Coronary artery (tissue), 2 donors: ENCODE data around the gene EN1.

Experiments
- DNase-seq: peaks from one replicate; pipeline ENCODE4 v3.0.0-alpha.2; 2017; ENCODE audit warnings: low spot score
- H3K27ac ChIP-seq, 2 donors: fragments of 200-600 bp; sonication (generic); one replicate each; pipeline ENCODE4 v1.5.1; 2016 to 2019
- H3K4me3 ChIP-seq: fragments of 200-600 bp; sonication (generic); 2 replicates; pipeline ENCODE4 v1.5.1; 2016; ENCODE audit warnings: mild to moderate bottlenecking, moderate library complexity
- CTCF ChIP-seq: fragments of 200-600 bp; sonication (generic); IDR thresholded peaks from one replicate; pipeline ENCODE4 v1.5.1; 2019; ENCODE audit warnings: antibody characterized with exemption

The EN1 gene

GRCh38 chr2:118832071-118832790, 15.2 kb downstream of the EN1 start:
- TF ChIP-seq CTCF = no peak
- Histone ChIP-seq H3K27ac (no peak overlapping the region), H3K4me3 (no peak overlapping the region)
- no peak for DNase-seq

- no peak overlapping the region for H3K27ac ChIP-seq
- no peak overlapping the region for H3K4me3 ChIP-seq
- DNase-seq = no peak
- TF ChIP-seq CTCF = no peak
Measured at GRCh38 chr2:118830881-118831280, 16.6 kb downstream of the EN1 start.

- Histone ChIP-seq H3K4me3 (no peak overlapping the region), H3K27ac (no peak overlapping the region)
- DNase-seq = no peak
- TF ChIP-seq CTCF = no peak
Measured at GRCh38 chr2:118830118-118830517, 17.3 kb downstream of the EN1 start.

GRCh38 chr2:118826093-118826492, 21.4 kb downstream of the EN1 start:
- TF ChIP-seq CTCF = no peak
- H3K4me3 ChIP-seq = no peak overlapping the region
- no peak for DNase-seq
- H3K27ac ChIP-seq = no peak overlapping the region

- no peak overlapping the region for H3K27ac ChIP-seq
- no peak for TF ChIP-seq CTCF
- DNase-seq = no peak
- no peak overlapping the region for H3K4me3 ChIP-seq
Measured at GRCh38 chr2:118823633-118824032, 23.8 kb downstream of the EN1 start.

- no peak for TF ChIP-seq CTCF
- no peak overlapping the region for H3K4me3 ChIP-seq
- DNase-seq = no peak
- no peak overlapping the region for H3K27ac ChIP-seq
Measured at GRCh38 chr2:118822572-118822971, 24.9 kb downstream of the EN1 start.

GRCh38 chr2:118822015-118822414, 25.4 kb downstream of the EN1 start:
- no peak for TF ChIP-seq CTCF
- H3K4me3 ChIP-seq = no peak overlapping the region
- no peak overlapping the region for H3K27ac ChIP-seq
- no peak for DNase-seq
